Neural crest cell (in vitro differentiated cells): Measurements from ENCODE around the gene ZNF277. TPM values are rescaled to one million over a fixed set of nuclear protein-coding genes. Genes with fewer than 3 reads are reported as not detected.

Experiments
- DNase-seq: peaks from one replicate; pipeline ENCODE4 v3.0.0; 2021; ENCODE audit warnings: low read depth, mixed read lengths, low spot score
- H3K27ac Mint-ChIP-seq: one replicate; pipeline ENCODE4 v1.8.0; 2021; ENCODE audit warnings: mild to moderate bottlenecking, mixed read lengths; ENCODE audit not compliant: unreplicated experiment
- H3K27me3 Mint-ChIP-seq: 2 replicates; pipeline ENCODE4 v1.8.0; 2021; ENCODE audit warnings: low read depth, mild to moderate bottlenecking, mixed read lengths
- H3K36me3 Mint-ChIP-seq: 2 replicates; pipeline ENCODE4 v1.8.0; 2021; ENCODE audit warnings: low read depth, mild to moderate bottlenecking, mixed read lengths
- H3K4me1 Mint-ChIP-seq: 2 replicates; pipeline ENCODE4 v1.8.0; 2021; ENCODE audit warnings: mixed read lengths
- H3K4me3 Mint-ChIP-seq: one replicate; pipeline ENCODE4 v1.8.0; 2021; ENCODE audit warnings: mild to moderate bottlenecking, mixed read lengths
- H3K9me3 Mint-ChIP-seq: 2 replicates; pipeline ENCODE4 v1.8.0; 2021; ENCODE audit warnings: mixed read lengths
- total RNA-seq: library from RNA; stranded (reverse); gene quantifications from 2 replicates; pipeline ENCODE4 v1.2.1, GENCODE V29; 2021
- TF ChIP-seq, protein P1 (sequence below): fragments of 200-600 bp; sonication (generic); conservative IDR thresholded peaks from 2 replicates; pipeline ENCODE4 v1.5.0; 2021; ENCODE audit warnings: antibody characterized with exemption, mild to moderate bottlenecking

Gene ZNF277
- total RNA-seq, 1 donor from 2014 or later = 20.2 TPM

DNA sequence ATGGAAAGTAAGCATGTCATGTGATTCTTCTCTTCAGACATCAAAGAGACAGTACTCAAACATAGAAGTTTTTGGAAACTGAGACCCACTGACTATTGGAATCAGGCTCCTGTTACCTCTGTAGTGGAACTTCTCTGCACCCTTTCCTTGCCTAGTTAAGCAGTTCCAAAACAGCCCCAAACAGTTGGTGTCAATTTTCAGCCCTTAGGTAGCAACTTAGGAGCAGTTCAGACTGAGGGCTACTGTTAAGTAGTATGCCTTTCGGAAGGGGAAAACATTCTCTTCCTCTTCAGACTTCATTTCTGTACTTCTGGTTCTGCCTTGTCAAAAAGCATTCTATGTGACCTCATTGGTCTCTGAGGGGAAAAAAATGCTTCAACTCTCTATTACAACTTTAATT, 85.7 kb downstream of the ZNF277 start:
- H3K36me3 Mint-ChIP-seq = peaks cover 3% of the 10 kb centered on the region
- TF ChIP-seq, protein P1, sequence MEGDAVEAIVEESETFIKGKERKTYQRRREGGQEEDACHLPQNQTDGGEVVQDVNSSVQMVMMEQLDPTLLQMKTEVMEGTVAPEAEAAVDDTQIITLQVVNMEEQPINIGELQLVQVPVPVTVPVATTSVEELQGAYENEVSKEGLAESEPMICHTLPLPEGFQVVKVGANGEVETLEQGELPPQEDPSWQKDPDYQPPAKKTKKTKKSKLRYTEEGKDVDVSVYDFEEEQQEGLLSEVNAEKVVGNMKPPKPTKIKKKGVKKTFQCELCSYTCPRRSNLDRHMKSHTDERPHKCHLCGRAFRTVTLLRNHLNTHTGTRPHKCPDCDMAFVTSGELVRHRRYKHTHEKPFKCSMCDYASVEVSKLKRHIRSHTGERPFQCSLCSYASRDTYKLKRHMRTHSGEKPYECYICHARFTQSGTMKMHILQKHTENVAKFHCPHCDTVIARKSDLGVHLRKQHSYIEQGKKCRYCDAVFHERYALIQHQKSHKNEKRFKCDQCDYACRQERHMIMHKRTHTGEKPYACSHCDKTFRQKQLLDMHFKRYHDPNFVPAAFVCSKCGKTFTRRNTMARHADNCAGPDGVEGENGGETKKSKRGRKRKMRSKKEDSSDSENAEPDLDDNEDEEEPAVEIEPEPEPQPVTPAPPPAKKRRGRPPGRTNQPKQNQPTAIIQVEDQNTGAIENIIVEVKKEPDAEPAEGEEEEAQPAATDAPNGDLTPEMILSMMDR = no peak
- H3K4me1 Mint-ChIP-seq = no peaks in the 10 kb centered on the region
- H3K27me3 Mint-ChIP-seq = no peaks in the 10 kb centered on the region
- no peak for DNase-seq
- no peak overlapping the region for H3K4me3 Mint-ChIP-seq
- H3K27ac Mint-ChIP-seq = no peak overlapping the region
- no peaks in the 10 kb centered on the region for H3K9me3 Mint-ChIP-seq

DNA sequence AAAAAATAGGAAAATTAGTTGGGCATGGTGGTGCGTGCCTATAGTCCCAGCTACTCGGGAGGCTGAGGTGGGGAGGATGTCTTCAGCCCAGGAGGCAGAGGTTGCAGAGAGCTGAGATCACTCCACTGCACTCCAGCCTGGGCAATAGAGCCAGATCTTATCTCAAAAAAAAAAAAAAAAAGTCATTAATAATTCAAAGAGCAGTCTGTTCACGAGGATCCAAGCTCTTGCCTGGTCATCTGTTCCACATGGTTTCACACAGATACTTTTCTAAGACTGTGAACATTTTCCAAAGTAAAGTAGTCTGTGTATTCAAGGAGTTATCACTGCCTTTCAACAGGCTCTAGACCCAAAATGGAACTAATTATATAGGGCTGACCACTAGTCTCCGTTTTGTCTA, 86.9 kb downstream of the ZNF277 start:
- TF ChIP-seq, protein P1 = no peak
- DNase-seq = no peak
- Mint-ChIP-seq H3K36me3 (no peaks in the 10 kb centered on the region), H3K4me1 (no peaks in the 10 kb centered on the region), H3K9me3 (no peaks in the 10 kb centered on the region), H3K27me3 (no peaks in the 10 kb centered on the region), H3K4me3 (no peak overlapping the region), H3K27ac (no peak overlapping the region)

GRCh38 chr7:112296432-112296831, 89.9 kb downstream of the ZNF277 start:
- Mint-ChIP-seq H3K27ac (no peak overlapping the region), H3K36me3 (no peaks in the 10 kb centered on the region), H3K27me3 (no peaks in the 10 kb centered on the region), H3K4me3 (no peak overlapping the region), H3K4me1 (no peaks in the 10 kb centered on the region), H3K9me3 (no peaks in the 10 kb centered on the region)
- TF ChIP-seq, protein P1 = no peak
- no peak for DNase-seq

GRCh38 chr7:112297681-112298080, 91.2 kb downstream of the ZNF277 start:
- TF ChIP-seq, protein P1 = no peak
- Mint-ChIP-seq H3K4me1 (no peaks in the 10 kb centered on the region), H3K36me3 (no peaks in the 10 kb centered on the region)

GRCh38 chr7:112298543-112299100, 92.1 kb downstream of the ZNF277 start:
- Mint-ChIP-seq H3K27ac (no peak overlapping the region), H3K27me3 (no peaks in the 10 kb centered on the region), H3K4me3 (no peak overlapping the region), H3K9me3 (no peaks in the 10 kb centered on the region), H3K4me1 (no peaks in the 10 kb centered on the region), H3K36me3 (no peaks in the 10 kb centered on the region)
- TF ChIP-seq, protein P1 = no peak
- DNase-seq = no peak

More at GRCh38 chr7:112297681-112298080, 91.2 kb downstream of the ZNF277 start:
- Mint-ChIP-seq H3K27me3 (no peaks in the 10 kb centered on the region), H3K9me3 (no peaks in the 10 kb centered on the region), H3K4me3 (no peak overlapping the region), H3K27ac (no peak overlapping the region)
- DNase-seq = no peak

DNA sequence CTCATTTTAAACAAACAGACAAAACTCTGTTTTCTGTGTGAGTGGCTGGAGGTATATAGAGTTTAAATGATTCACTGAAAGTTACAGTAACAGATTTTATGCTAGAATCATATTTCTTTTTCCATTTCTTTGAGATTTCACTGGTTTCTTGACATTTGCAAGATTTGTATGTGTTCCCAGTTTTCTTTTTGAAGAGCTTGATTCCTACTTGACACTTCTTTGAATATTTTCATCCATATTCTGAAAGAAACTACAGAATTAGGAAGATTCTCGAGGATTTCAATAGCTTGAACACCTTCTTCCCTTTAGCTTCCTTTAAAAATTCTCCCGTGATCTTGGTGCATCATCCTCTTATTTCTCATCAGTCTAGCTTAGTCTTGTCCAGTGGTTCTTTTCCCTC, 93.6 kb downstream of the ZNF277 start:
- H3K4me1 Mint-ChIP-seq = no peaks in the 10 kb centered on the region
- no peak overlapping the region for H3K27ac Mint-ChIP-seq
- DNase-seq = no peak
- TF ChIP-seq, protein P1 = no peak
- no peaks in the 10 kb centered on the region for H3K36me3 Mint-ChIP-seq
- H3K27me3 Mint-ChIP-seq = no peaks in the 10 kb centered on the region
- no peaks in the 10 kb centered on the region for H3K9me3 Mint-ChIP-seq
- H3K4me3 Mint-ChIP-seq = no peak overlapping the region
